ENCODE data around the gene SLC46A2.

DNA sequence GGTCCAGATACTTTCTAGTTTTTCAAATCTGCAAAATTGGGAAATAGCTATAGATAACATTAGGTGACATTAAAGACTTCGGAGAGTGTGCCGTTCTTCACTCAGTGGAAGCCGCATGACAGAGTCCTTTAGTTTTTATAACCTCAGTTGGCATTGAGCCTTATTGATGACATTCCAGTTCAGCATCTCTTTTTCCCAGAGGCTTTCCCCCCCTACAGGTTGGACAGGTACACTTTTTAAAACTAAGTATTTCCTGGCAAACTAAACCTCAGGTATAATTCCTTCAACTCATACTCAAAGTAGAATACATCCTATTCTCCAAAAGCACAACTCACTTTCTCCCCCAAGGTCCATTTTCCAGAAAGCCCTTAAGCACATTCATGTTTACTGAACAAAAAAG is 58.7 kb downstream of the SLC46A2 start:
- TF ChIP-seq, protein P1, sequence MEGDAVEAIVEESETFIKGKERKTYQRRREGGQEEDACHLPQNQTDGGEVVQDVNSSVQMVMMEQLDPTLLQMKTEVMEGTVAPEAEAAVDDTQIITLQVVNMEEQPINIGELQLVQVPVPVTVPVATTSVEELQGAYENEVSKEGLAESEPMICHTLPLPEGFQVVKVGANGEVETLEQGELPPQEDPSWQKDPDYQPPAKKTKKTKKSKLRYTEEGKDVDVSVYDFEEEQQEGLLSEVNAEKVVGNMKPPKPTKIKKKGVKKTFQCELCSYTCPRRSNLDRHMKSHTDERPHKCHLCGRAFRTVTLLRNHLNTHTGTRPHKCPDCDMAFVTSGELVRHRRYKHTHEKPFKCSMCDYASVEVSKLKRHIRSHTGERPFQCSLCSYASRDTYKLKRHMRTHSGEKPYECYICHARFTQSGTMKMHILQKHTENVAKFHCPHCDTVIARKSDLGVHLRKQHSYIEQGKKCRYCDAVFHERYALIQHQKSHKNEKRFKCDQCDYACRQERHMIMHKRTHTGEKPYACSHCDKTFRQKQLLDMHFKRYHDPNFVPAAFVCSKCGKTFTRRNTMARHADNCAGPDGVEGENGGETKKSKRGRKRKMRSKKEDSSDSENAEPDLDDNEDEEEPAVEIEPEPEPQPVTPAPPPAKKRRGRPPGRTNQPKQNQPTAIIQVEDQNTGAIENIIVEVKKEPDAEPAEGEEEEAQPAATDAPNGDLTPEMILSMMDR (IDR thresholded peaks at IDR 0.05; ENCODE audit: insufficient read depth, low read depth, low read length) = no peak
- no peak for TF ChIP-seq EZH2 (IDR thresholded peaks at IDR 0.05; ENCODE audit: insufficient read depth, low read length)
